Kidney epithelial cell (primary cell): ENCODE results near the gene ZFAND2B. TPM values are rescaled to one million over a fixed set of nuclear protein-coding genes. Genes with fewer than 3 reads are reported as not detected.

Source experiments
- DNase-seq: peaks from one replicate; pipeline ENCODE4 v3.0.0-alpha.2; 2010; ENCODE audit warnings: low read depth
- H3K27me3 ChIP-seq: 2 replicates; pipeline ENCODE4 v1.6.0; 2011; ENCODE audit warnings: low read length; ENCODE audit not compliant: control insufficient read depth, insufficient read depth
- H3K36me3 ChIP-seq: 2 replicates; pipeline ENCODE4 v1.5.1; 2011; ENCODE audit warnings: low read length; ENCODE audit not compliant: control insufficient read depth, insufficient read depth
- H3K4me3 ChIP-seq: 2 replicates; pipeline ENCODE4 v1.5.1; 2011; ENCODE audit warnings: low read depth, mild to moderate bottlenecking, control low read depth, low read length
- CTCF ChIP-seq: IDR thresholded peaks from 2 replicates; pipeline ENCODE4 v1.5.1; 2011; ENCODE audit warnings: mild to moderate bottlenecking, moderate library complexity, low read length, control low read depth, inconsistent platforms; ENCODE audit not compliant: insufficient read depth, poor library complexity, severe bottlenecking
- total RNA-seq: library from RNA; depleted of rRNA; stranded (reverse); fragments of >200 nt; gene quantifications from 2 replicates; pipeline ENCODE4 v1.2.3, GENCODE V29; 2015

The ZFAND2B gene
- total RNA-seq, 1 donor from 2014 or later = 44.3 TPM

DNA sequence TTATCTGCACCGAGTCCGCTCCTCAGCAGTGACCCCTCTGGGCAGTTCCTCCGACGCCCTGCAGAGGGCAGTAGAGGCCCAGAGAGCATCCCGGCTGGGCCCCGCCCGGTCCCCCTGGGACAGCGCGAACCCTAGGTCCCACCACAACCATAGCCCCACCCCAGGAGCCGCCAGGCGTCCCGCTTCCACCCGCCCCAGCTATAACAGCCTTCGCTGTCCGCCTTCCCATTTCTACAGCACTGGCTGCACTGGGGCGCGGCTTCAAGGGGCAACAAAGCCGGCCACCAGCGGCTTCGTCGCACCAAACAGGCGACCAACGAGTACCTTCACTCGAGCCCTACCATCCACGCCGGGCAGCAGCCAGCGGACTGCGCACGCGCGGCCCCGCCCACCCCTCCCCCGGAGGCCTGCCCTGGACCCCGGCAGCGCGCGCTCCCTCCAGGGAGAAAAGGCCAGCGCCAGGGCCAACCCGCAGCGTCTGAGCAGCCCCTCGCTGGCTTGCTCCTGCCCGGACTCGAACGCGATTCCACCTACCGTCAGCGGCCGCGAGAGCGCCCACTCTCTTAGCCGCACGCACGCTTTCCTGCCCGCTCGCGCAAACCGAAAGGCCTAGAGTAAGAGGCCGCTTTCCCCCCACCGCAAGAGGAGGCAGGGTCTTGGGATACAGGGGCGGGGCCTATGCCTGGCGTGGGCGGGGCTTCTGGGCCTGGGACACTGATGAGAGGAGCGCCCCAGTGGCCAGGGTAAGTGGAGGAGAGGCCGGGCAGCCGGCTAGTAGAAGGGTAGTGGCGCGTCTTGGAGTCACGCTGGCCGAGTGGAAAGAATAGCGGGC, 46.2 kb upstream of the ZFAND2B start, which contains the start of gene NHEJ1:
NHEJ1 (minus strand) TSS at position 630 of the 832 bp plus-strand sequence. CDS start 2,453 bp downstream, outside the sequence.
- Histone ChIP-seq H3K4me3 (peak within 1 kb of the TSS; percentile 82), H3K36me3 (no peaks in the 10 kb centered on the region), H3K27me3 (no peaks in the 10 kb centered on the region)
- TF ChIP-seq CTCF = peak; percentile 98
- peak; percentile 59 for DNase-seq

DNA sequence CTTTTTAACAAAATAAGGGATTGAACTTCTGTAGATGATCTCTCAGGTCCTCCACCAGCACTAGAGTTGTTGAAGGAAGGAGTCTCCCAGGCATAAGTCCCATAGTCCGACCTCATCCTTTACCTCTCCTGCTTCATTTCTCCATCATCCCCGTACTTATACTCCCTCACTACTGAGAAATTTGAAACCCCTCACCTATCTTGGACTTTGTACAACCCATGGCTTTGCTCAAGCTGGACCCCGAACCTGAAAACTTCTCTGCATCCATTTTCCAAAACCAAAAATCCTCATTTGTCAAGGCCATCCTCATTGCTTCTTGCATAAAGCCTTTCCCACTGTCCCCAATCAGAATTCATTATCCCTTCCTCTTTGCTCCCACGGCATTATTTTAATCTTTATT, 45.5 kb upstream of the ZFAND2B start:
- no peak for TF ChIP-seq CTCF
- no peaks in the 10 kb centered on the region for H3K27me3 ChIP-seq
- DNase-seq = no peak
- peak overlapping the region; percentile 82 for H3K4me3 ChIP-seq
- H3K36me3 ChIP-seq = no peaks in the 10 kb centered on the region

DNA sequence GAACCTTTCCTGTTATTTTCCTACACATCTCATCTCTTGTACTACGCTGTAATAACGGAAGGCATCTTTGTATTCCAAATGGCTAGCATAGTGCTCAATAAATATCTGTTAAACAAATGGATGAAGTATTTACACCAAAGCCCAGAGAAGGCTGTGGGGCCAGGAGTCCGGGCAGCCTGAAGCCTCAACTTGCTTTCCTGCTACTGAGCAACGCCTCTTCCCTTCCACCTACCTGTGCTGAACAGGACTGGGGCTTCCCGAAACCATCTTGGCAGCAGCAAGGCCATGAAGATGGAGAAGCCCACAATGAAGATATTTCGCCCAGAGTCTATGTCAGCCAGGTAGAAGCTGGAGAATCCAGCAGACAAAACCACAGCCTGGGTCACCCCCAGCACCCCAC, 43.4 kb upstream of the ZFAND2B start:
- Histone ChIP-seq H3K36me3 (no peaks in the 10 kb centered on the region), H3K4me3 (no peak overlapping the region), H3K27me3 (no peaks in the 10 kb centered on the region)
- DNase-seq = no peak
- TF ChIP-seq CTCF = no peak

- no peak for DNase-seq
- TF ChIP-seq CTCF = no peak
- Histone ChIP-seq H3K27me3 (no peaks in the 10 kb centered on the region), H3K36me3 (no peaks in the 10 kb centered on the region), H3K4me3 (no peak overlapping the region)
Observed at GRCh38 chr2:219165058-219165911, 41.3 kb upstream of the ZFAND2B start.

- DNase-seq = no peak
- no peak for TF ChIP-seq CTCF
- no peaks in the 10 kb centered on the region for H3K27me3 ChIP-seq
- H3K36me3 ChIP-seq = no peaks in the 10 kb centered on the region
- H3K4me3 ChIP-seq = no peak overlapping the region
Observed at GRCh38 chr2:219167997-219168396, 38.6 kb upstream of the ZFAND2B start.
